Gastrocnemius medialis (tissue), 4 donors: ENCODE results near the gene PROSER2.

ENCODE experiments used
- CTCF ChIP-seq, 5 experiments: fragments of 450-650 bp in 3 of 5; fragments of 200-600 bp in 2 of 5; sonication (generic) in 2 of 5; IDR thresholded peaks in 4 of 5; conservative IDR thresholded peaks in 1 of 5; 1 replicate in 4 of 5; 2 replicates in 1 of 5; pipeline ENCODE4 v1.5.1; 2016 to 2019; ENCODE audit warnings: antibody characterized with exemption in 5 of 5, mild to moderate bottlenecking in 3 of 5, moderate library complexity in 3 of 5
- POLR2A ChIP-seq, 2 donors: fragments of 450-650 bp; IDR thresholded peaks; one replicate each; pipeline ENCODE4 v1.6.1; 2017; ENCODE audit warnings: antibody characterized with exemption in 2 of 2, mild to moderate bottlenecking in 2 of 2, moderate library complexity in 2 of 2

GRCh38 chr10:11908536-11908935 is 85.4 kb downstream of the PROSER2 start:
- TF ChIP-seq CTCF (IDR thresholded peaks at IDR 0.05 in 4 of 5, conservative IDR thresholded peaks at IDR 0.05 in 1 of 5) (no peak), POLR2A (IDR thresholded peaks at IDR 0.05) (no peak)
